ENCODE measurements around the gene BICD2. TPM values are rescaled to one million over a fixed set of nuclear protein-coding genes. Genes with fewer than 3 reads are reported as not detected.
"Not testable (repeated sequence)": the region's sequence is repeated elsewhere in the genome, so short reads cannot be mapped to it uniquely, and the experiment has no call there.

BICD2 gene
- total RNA-seq, 1 donor from 2014 or later: 29.2 TPM

DNA sequence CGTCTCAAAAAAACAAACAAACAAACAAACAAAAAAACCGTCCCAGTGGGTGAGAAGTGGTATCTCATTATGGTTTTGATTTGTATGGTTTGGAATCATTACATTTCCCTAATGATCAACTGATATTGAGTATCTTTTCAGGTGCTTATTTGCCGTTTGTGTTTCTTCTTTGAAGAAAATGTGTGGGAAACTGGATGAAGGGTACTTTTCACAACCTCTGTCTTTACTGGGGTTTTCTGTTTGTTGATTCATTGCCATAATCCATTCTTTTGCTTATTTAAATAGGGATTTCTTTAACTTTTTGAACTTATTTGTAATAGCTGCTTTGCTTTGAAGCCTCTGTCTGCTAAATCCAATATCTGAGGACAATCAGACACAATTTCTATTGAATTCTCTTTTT lies 9.2 kb upstream of the BICD2 start:
- H3K9ac ChIP-seq (ENCODE audit: low read depth in 1 of 3, low read length in 3 of 3): no peak overlapping the region

DNA sequence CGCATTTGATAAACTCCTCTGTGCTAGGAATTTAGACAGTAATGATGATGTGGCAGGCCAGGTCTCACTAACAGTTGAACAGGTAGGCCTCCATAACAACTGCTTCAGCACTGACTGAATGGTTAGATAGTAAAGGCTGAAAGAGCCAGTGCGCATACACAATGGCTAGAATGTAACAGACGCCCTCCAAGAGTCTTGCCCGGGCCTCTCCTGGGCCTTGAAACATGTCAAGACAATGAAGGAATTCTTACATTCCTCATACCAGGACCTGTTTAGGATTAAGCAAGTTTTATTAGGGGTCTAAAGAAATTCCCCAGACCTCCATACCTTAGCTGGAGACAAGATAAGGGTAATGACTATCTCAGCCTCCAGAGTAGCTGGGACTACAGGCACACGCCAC lies 6.7 kb upstream of the BICD2 start:
- Histone ChIP-seq H3K27ac (ENCODE audit: low read depth, low read length) (no peak overlapping the region), H3K9me3 (ENCODE audit: control insufficient read depth in 3 of 3, low read length in 3 of 3) (no peaks in the 10 kb centered on the region), H3K27me3 (ENCODE audit: control insufficient read depth in 3 of 3, insufficient read depth in 3 of 3, low read length in 3 of 3) (no peaks in the 10 kb centered on the region), H3K9ac (ENCODE audit: low read depth in 1 of 3, low read length in 3 of 3) (no peak overlapping the region), H3K4me3 (ENCODE audit: low read length in 3 of 3) (no peak overlapping the region), H3K36me3 (ENCODE audit: control insufficient read depth in 3 of 3, insufficient read depth in 3 of 3, low read length in 3 of 3) (no peaks in the 10 kb centered on the region), H3K4me1 (ENCODE audit: control insufficient read depth in 3 of 3, insufficient read depth in 3 of 3, low read length in 3 of 3) (peaks cover 4 to 8% (median 6%) of the 10 kb centered on the region in 3 donors)

More for the DNA sequence above, 9.2 kb upstream of the BICD2 start:
- no peaks in the 10 kb centered on the region for H3K27me3 ChIP-seq (ENCODE audit: control insufficient read depth in 3 of 3, insufficient read depth in 3 of 3, low read length in 3 of 3)
- H3K27ac ChIP-seq (ENCODE audit: low read depth, low read length): no peak overlapping the region
- H3K36me3 ChIP-seq (ENCODE audit: control insufficient read depth in 3 of 3, insufficient read depth in 3 of 3, low read length in 3 of 3): no peaks in the 10 kb centered on the region
- no peak overlapping the region for H3K4me3 ChIP-seq (ENCODE audit: low read length in 3 of 3)
- no peaks in the 10 kb centered on the region for H3K9me3 ChIP-seq (ENCODE audit: control insufficient read depth in 3 of 3, low read length in 3 of 3)
- H3K4me1 ChIP-seq (ENCODE audit: control insufficient read depth in 3 of 3, insufficient read depth in 3 of 3, low read length in 3 of 3): peaks cover 4 to 8% (median 6%) of the 10 kb centered on the region in 3 donors

GRCh38 chr9:92770360-92770995 lies 5.8 kb upstream of the BICD2 start:
- no peaks in the 10 kb centered on the region for H3K27me3 ChIP-seq (ENCODE audit: control insufficient read depth in 3 of 3, insufficient read depth in 3 of 3, low read length in 3 of 3)
- no peaks in the 10 kb centered on the region for H3K36me3 ChIP-seq (ENCODE audit: control insufficient read depth in 3 of 3, insufficient read depth in 3 of 3, low read length in 3 of 3)
- H3K4me1 ChIP-seq (ENCODE audit: control insufficient read depth in 3 of 3, insufficient read depth in 3 of 3, low read length in 3 of 3): peaks cover 11 to 16% (median 15%) of the 10 kb centered on the region in 3 donors
- peak overlapping the region in 1 of 3 donors; percentile 25 for H3K9ac ChIP-seq (ENCODE audit: low read depth in 1 of 3, low read length in 3 of 3)
- no peak overlapping the region for H3K4me3 ChIP-seq (ENCODE audit: low read length in 3 of 3)
- H3K9me3 ChIP-seq (ENCODE audit: control insufficient read depth in 3 of 3, low read length in 3 of 3): no peaks in the 10 kb centered on the region
- no peak overlapping the region for H3K27ac ChIP-seq (ENCODE audit: low read depth, low read length)

GRCh38 chr9:92769990-92770359 lies 5.3 kb upstream of the BICD2 start:
- Histone ChIP-seq H3K36me3 (ENCODE audit: control insufficient read depth in 3 of 3, insufficient read depth in 3 of 3, low read length in 3 of 3) (no peaks in the 10 kb centered on the region), H3K9me3 (ENCODE audit: control insufficient read depth in 3 of 3, low read length in 3 of 3) (no peaks in the 10 kb centered on the region), H3K4me3 (ENCODE audit: low read length in 3 of 3) (no peak overlapping the region), H3K9ac (ENCODE audit: low read depth in 1 of 3, low read length in 3 of 3) (no peak overlapping the region), H3K27me3 (ENCODE audit: control insufficient read depth in 3 of 3, insufficient read depth in 3 of 3, low read length in 3 of 3) (no peaks in the 10 kb centered on the region), H3K27ac (ENCODE audit: low read depth, low read length) (no peak overlapping the region), H3K4me1 (ENCODE audit: control insufficient read depth in 3 of 3, insufficient read depth in 3 of 3, low read length in 3 of 3) (peaks cover 14 to 18% (median 17%) of the 10 kb centered on the region in 3 donors)

- Histone ChIP-seq H3K4me1 (ENCODE audit: control insufficient read depth in 3 of 3, insufficient read depth in 3 of 3, low read length in 3 of 3) (peaks cover 14 to 18% (median 17%) of the 10 kb centered on the region in 3 donors), H3K27ac (ENCODE audit: low read depth, low read length) (no peak overlapping the region), H3K27me3 (ENCODE audit: control insufficient read depth in 3 of 3, insufficient read depth in 3 of 3, low read length in 3 of 3) (no peaks in the 10 kb centered on the region), H3K4me3 (ENCODE audit: low read length in 3 of 3) (no peak overlapping the region), H3K9me3 (ENCODE audit: control insufficient read depth in 3 of 3, low read length in 3 of 3) (no peaks in the 10 kb centered on the region), H3K36me3 (ENCODE audit: control insufficient read depth in 3 of 3, insufficient read depth in 3 of 3, low read length in 3 of 3) (no peaks in the 10 kb centered on the region), H3K9ac (ENCODE audit: low read depth in 1 of 3, low read length in 3 of 3) (no peak overlapping the region)
Observed at GRCh38 chr9:92769286-92769685, 4.7 kb upstream of the BICD2 start.

DNA sequence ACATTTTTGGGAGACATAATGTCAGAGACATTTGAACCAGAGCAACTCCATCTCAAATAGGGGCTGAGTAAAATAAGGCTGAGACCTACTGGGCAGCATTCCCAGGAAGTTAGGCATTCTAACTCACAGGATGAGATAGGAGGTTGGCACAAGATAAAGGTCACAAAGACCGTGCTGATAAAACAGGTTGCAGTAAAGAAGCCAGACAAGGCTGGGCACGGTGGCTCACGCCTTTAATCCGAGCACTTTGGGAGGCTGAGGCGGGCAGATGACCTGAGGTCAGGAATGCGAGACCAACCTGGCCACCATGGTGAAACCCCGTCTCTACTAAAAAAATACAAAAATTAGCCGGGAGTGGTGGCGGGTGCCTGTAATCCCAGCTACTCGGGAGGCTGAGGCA lies 4.2 kb upstream of the BICD2 start:
- not testable (repeated sequence) for H3K4me3 ChIP-seq (ENCODE audit: low read length in 3 of 3); H3K9me3 ChIP-seq (ENCODE audit: control insufficient read depth in 3 of 3, low read length in 3 of 3); H3K36me3 ChIP-seq (ENCODE audit: control insufficient read depth in 3 of 3, insufficient read depth in 3 of 3, low read length in 3 of 3); H3K9ac ChIP-seq (ENCODE audit: low read depth in 1 of 3, low read length in 3 of 3); H3K27ac ChIP-seq (ENCODE audit: low read depth, low read length); H3K27me3 ChIP-seq (ENCODE audit: control insufficient read depth in 3 of 3, insufficient read depth in 3 of 3, low read length in 3 of 3)
- peaks cover 15 to 21% (median 19%) of the 10 kb centered on the region in 3 donors for H3K4me1 ChIP-seq (ENCODE audit: control insufficient read depth in 3 of 3, insufficient read depth in 3 of 3, low read length in 3 of 3)

DNA sequence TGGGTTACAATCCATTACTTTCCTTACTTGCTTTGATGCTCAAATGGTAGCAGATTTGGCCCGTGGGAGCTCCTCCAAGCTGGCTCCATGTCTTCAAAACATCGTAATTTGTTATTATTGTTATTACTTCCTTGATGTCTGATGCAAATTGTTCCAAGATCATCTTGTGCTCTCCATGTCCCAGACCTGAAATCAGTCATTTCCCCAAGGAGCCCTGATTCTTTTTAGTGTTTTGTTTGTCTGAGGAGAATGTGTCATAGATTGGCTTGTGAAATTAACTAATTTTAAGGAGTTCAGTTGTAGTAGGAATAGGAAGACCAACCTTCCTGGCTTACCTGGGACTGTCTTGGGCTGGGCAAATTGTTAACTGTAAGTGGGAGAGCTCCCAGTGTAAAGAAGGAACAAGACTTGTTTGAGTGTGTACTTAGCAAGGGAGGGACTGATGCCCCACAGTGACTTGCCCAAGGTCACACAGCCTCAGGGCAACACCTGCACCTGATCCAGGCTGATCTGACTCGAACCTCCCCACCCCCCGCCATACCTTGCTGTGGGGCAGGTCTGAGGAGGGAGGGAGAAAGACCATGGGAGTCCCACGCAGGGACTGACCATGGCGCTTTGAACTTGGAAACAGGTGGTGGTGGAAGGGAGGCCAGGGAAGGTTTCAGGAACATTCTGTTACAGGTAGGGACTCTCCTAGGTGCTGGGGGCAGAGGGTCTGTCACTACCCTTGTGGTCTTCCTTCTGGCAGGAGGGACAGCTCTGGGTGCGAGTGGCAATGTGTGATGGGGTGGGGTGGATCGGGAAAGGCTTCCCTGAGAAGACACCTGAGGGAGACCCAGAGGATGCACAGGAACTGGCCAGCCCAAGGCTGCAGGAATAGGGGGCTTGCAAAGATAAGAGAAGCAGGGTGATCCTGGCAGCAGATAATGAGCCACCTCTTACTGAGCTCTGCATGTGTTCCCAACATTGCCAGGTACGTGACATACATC lies 2.7 kb upstream of the BICD2 start:
- Histone ChIP-seq H3K36me3 (ENCODE audit: control insufficient read depth in 3 of 3, insufficient read depth in 3 of 3, low read length in 3 of 3) (no peaks in the 10 kb centered on the region), H3K9ac (ENCODE audit: low read depth in 1 of 3, low read length in 3 of 3) (no peak overlapping the region), H3K27ac (ENCODE audit: low read depth, low read length) (no peak overlapping the region), H3K27me3 (ENCODE audit: control insufficient read depth in 3 of 3, insufficient read depth in 3 of 3, low read length in 3 of 3) (no peaks in the 10 kb centered on the region), H3K4me3 (ENCODE audit: low read length in 3 of 3) (no peak overlapping the region), H3K4me1 (ENCODE audit: control insufficient read depth in 3 of 3, insufficient read depth in 3 of 3, low read length in 3 of 3) (peaks cover 29 to 35% (median 33%) of the 10 kb centered on the region in 3 donors), H3K9me3 (ENCODE audit: control insufficient read depth in 3 of 3, low read length in 3 of 3) (no peaks in the 10 kb centered on the region)

GRCh38 chr9:92764988-92765936 lies 629 bp upstream of the BICD2 start:
- H3K9ac ChIP-seq (ENCODE audit: low read depth in 1 of 3, low read length in 3 of 3): peak overlapping the region; percentile 88 to 94 (median 93)
- H3K27ac ChIP-seq (ENCODE audit: low read depth, low read length): peak overlapping the region; percentile 97
- H3K27me3 ChIP-seq (ENCODE audit: control insufficient read depth in 3 of 3, insufficient read depth in 3 of 3, low read length in 3 of 3): no peaks in the 10 kb centered on the region
- H3K4me1 ChIP-seq (ENCODE audit: control insufficient read depth in 3 of 3, insufficient read depth in 3 of 3, low read length in 3 of 3): peaks cover 47 to 51% (median 48%) of the 10 kb centered on the region in 3 donors
- no peaks in the 10 kb centered on the region for H3K9me3 ChIP-seq (ENCODE audit: control insufficient read depth in 3 of 3, low read length in 3 of 3)
- H3K4me3 ChIP-seq (ENCODE audit: low read length in 3 of 3): peak overlapping the region; percentile 76 to 91 (median 88)
- no peaks in the 10 kb centered on the region for H3K36me3 ChIP-seq (ENCODE audit: control insufficient read depth in 3 of 3, insufficient read depth in 3 of 3, low read length in 3 of 3)

GRCh38 chr9:92763721-92764380 lies 782 bp downstream of the BICD2 start:
- Histone ChIP-seq H3K27ac (ENCODE audit: low read depth, low read length) (peak overlapping the region; percentile 36), H3K27me3 (ENCODE audit: control insufficient read depth in 3 of 3, insufficient read depth in 3 of 3, low read length in 3 of 3) (no peaks in the 10 kb centered on the region), H3K9ac (ENCODE audit: low read depth in 1 of 3, low read length in 3 of 3) (peak overlapping the region; percentile 88 to 95 (median 88))

More at GRCh38 chr9:92763721-92764380, 782 bp downstream of the BICD2 start:
- Histone ChIP-seq H3K4me1 (ENCODE audit: control insufficient read depth in 3 of 3, insufficient read depth in 3 of 3, low read length in 3 of 3) (peaks cover 50 to 62% (median 55%) of the 10 kb centered on the region in 3 donors), H3K4me3 (ENCODE audit: low read length in 3 of 3) (peak overlapping the region; percentile 88 to 97 (median 95)), H3K9me3 (ENCODE audit: control insufficient read depth in 3 of 3, low read length in 3 of 3) (no peaks in the 10 kb centered on the region), H3K36me3 (ENCODE audit: control insufficient read depth in 3 of 3, insufficient read depth in 3 of 3, low read length in 3 of 3) (no peaks in the 10 kb centered on the region)

Data from skeletal muscle tissue (tissue), 4 donors.